Hepatocyte (in vitro differentiated cells): ENCODE data around the gene QSOX2.

Experiments
- EZH2phosphoT487 ChIP-seq: fragments of 200-600 bp; sonication (generic); IDR thresholded peaks from one replicate; pipeline ENCODE4 v1.6.1; 2018; ENCODE audit warnings: antibody characterized with exemption, mild to moderate bottlenecking, low read depth, moderate library complexity; ENCODE audit not compliant: unreplicated experiment, severe bottlenecking
- TF ChIP-seq, protein P1 (sequence below): fragments of 200-600 bp; sonication (generic); IDR thresholded peaks from 2 replicates; pipeline ENCODE4 v1.5.1; 2016; ENCODE audit warnings: antibody characterized with exemption, mild to moderate bottlenecking; ENCODE audit not compliant: poor library complexity

DNA sequence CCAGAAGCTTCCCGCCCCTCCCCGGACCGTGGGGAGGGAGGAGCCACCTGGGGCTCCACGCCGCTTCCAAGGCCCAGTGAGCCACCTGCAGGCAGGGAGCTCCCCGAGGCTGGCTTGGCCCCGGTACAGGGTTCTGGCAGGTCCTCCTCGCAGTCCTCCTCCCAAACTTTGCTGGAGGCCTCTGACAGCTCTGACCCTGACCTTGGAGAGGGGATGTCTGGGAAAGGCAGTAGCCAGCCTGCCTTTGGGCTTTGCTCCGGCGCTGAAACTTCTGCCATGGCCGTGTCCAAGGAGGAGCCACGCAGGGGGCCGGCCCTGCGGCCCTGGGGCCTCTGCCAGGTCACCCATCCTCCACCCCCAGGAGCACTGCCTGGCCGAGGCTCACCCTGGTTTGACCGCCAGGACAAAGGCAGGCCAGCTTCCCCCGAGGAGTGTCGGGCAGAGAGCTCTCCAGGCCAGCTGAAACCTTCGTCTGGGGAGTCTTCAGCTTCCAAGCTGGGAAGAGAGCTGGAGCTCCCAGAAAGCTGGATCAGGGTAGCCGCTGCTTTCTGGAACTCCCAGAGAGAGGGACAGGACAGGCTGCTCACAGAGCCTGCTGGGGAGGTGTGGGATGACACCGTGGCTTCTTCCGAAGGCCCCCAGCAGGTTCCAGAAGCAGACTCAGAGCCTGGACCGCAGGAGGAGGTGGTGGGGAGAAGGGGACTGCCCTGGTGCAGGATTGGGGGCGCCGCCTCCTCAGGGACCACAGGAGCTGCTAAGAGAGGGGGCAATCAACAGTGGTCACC is 9.0 kb upstream of the QSOX2 start:
- TF ChIP-seq, protein P1, sequence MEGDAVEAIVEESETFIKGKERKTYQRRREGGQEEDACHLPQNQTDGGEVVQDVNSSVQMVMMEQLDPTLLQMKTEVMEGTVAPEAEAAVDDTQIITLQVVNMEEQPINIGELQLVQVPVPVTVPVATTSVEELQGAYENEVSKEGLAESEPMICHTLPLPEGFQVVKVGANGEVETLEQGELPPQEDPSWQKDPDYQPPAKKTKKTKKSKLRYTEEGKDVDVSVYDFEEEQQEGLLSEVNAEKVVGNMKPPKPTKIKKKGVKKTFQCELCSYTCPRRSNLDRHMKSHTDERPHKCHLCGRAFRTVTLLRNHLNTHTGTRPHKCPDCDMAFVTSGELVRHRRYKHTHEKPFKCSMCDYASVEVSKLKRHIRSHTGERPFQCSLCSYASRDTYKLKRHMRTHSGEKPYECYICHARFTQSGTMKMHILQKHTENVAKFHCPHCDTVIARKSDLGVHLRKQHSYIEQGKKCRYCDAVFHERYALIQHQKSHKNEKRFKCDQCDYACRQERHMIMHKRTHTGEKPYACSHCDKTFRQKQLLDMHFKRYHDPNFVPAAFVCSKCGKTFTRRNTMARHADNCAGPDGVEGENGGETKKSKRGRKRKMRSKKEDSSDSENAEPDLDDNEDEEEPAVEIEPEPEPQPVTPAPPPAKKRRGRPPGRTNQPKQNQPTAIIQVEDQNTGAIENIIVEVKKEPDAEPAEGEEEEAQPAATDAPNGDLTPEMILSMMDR, result no peak
- TF ChIP-seq EZH2phosphoT487, result no peak
